Fibroblast of villous mesenchyme (primary cell): ENCODE results near the gene WDR36. TPM values are rescaled to one million over a fixed set of nuclear protein-coding genes. Genes with fewer than 3 reads are reported as not detected.

Experiments used
- DNase-seq: peaks from one replicate; pipeline ENCODE4 v3.0.0-alpha.2; 2010; ENCODE audit warnings: low read depth
- H3K4me3 ChIP-seq: 2 replicates; pipeline ENCODE4 v1.5.1; 2011; ENCODE audit warnings: low read depth, mild to moderate bottlenecking, low read length
- total RNA-seq: library from RNA; depleted of rRNA; stranded (reverse); fragments of >200 nt; gene quantifications from 2 replicates; pipeline ENCODE4 v1.2.3, GENCODE V29; 2012
- TF ChIP-seq, protein P1 (sequence below): IDR thresholded peaks from 2 replicates; pipeline ENCODE4 v1.5.1; 2012; ENCODE audit warnings: low read depth, mild to moderate bottlenecking, low read length; ENCODE audit not compliant: insufficient read depth

Gene WDR36
- 41.6 and 61.7 TPM in 2 replicates for total RNA-seq

- TF ChIP-seq, protein P1, sequence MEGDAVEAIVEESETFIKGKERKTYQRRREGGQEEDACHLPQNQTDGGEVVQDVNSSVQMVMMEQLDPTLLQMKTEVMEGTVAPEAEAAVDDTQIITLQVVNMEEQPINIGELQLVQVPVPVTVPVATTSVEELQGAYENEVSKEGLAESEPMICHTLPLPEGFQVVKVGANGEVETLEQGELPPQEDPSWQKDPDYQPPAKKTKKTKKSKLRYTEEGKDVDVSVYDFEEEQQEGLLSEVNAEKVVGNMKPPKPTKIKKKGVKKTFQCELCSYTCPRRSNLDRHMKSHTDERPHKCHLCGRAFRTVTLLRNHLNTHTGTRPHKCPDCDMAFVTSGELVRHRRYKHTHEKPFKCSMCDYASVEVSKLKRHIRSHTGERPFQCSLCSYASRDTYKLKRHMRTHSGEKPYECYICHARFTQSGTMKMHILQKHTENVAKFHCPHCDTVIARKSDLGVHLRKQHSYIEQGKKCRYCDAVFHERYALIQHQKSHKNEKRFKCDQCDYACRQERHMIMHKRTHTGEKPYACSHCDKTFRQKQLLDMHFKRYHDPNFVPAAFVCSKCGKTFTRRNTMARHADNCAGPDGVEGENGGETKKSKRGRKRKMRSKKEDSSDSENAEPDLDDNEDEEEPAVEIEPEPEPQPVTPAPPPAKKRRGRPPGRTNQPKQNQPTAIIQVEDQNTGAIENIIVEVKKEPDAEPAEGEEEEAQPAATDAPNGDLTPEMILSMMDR: no peak
- peak; percentile 93 for DNase-seq
- H3K4me3 ChIP-seq: peak within 1 kb of the TSS; percentile 96
Measured at GRCh38 chr5:111092062-111092853, at the start of gene WDR36. Gene WDR36, plus strand, starts transcription at chr5:111092348. Its CDS starts 109 bp downstream, at chr5:111092457.

DNA sequence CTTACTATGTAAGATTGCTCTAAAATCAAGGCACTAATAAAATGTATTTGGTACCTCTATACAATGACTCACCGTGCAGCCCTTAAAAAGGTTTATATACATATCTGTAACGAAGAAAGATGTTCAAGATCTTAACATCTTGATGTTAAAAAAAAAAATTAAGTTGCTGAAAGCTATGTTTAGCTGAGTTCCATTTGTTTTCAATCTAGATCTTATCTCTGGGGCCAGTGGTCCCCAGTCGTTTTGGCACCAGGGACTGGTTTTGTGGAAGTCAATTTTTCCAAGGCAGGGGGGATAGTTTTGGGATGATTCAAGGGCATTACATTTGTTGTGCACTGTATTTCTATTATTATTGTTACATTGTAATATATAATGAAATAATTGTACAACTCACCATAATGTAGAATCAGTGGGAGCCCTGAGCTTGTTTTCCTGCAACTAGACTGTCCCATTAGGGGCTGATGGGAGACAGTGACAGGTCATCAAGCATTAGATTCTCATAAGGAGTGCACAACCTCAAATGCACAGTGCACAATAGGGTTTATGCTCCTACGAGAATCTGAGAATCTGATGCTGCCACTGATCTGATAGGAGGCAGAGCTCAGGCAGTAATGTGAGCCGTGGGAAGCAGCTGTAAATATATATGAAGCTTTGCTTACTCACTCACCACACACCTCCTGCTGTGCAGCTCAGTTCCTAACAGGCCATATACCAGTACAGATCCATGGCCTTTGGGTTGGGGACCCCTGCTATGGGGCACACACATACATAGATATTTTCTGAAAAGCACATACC lies 48.2 kb upstream of the WDR36 start:
- TF ChIP-seq, protein P1: no peak
- no peak overlapping the region for H3K4me3 ChIP-seq

DNA sequence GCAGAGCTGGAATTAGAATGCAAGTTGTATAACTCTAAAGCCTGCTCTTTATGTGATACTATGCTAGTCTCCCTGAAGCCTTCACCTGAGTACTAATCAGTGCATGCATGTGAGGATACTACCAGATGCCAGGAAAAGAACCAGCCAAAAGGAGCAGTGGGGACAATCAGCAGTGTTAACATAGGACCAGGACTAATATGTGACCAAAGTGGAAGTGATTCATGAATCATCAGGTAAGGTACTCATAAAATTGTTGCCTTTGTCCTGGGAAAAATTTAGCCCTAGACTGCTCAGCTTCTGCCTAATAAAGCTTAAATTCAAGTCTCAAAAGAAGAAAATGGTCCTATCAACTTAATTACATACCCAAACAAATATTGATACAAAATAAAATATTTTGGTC lies 34.1 kb upstream of the WDR36 start:
- TF ChIP-seq, protein P1: no peak
- H3K4me3 ChIP-seq: no peak overlapping the region
- no peak for DNase-seq

More for the DNA sequence above, 48.2 kb upstream of the WDR36 start:
- DNase-seq: peak; percentile 49

- DNase-seq: no peak
- TF ChIP-seq, protein P1: no peak
- H3K4me3 ChIP-seq: no peak overlapping the region
Measured at GRCh38 chr5:111060169-111060568, 32.0 kb upstream of the WDR36 start.

DNA sequence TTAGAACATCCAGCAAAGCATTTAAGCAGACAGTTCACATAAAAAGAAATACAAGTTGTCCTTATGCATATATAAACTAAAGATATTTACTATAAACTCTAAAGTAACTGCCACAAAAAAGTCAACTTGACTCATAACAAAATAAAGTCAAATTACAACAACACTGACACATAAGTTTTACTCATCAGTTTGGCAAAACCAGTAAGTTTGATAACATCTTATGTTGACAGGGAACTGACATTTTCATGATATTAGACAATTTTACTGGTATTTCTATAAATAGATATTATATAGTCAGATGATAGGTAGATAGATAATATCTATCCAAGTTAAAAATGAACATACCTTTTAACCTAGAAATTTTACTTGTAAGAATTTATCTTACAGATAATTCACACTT lies 30.5 kb upstream of the WDR36 start:
- H3K4me3 ChIP-seq: no peak overlapping the region
- TF ChIP-seq, protein P1: no peak
- DNase-seq: no peak

DNA sequence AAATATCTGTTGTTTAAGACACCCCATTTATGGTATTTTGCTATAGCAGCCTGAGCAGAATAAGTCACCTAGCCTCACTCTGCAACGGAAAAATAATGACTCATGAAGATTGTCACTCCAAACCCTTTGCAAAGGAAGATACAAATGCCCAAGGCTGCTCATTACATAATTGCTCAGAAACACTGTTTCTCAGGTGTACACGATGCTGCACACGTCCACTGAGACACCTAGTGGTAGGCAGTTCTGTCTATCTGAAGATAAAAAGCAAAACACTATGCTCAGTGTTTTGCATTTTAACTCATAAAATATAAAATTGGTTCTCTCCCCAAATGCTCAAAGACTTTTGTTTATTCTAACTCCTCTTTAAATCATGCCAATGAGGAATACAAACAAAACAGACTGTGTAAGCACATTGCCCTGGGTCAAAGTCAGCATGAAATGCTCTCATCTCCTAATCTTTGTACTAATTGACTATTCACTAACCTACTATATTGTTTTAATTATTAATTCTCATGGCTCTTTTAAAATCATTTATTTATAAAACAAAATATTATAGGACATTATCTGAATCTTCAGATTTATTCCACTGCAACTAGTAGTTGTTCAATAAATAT lies 28.3 kb upstream of the WDR36 start:
- TF ChIP-seq, protein P1: peak; percentile 63
- peak; percentile 24 for DNase-seq
- no peak overlapping the region for H3K4me3 ChIP-seq
